C4-2B (cell line): ENCODE data around the gene KIF4B.
"Not testable (repeated sequence)": the region's sequence is repeated elsewhere in the genome, so short reads cannot be mapped to it uniquely, and the experiment has no call there.

Experiments used
- CTCF ChIP-seq: fragments of 450-650 bp; conservative IDR thresholded peaks from 2 replicates; pipeline ENCODE4 v1.5.1; 2017; ENCODE audit warnings: mild to moderate bottlenecking
- ZFX ChIP-seq: fragments of 450-650 bp; IDR thresholded peaks from 2 replicates; pipeline ENCODE4 v1.6.1; 2017

DNA sequence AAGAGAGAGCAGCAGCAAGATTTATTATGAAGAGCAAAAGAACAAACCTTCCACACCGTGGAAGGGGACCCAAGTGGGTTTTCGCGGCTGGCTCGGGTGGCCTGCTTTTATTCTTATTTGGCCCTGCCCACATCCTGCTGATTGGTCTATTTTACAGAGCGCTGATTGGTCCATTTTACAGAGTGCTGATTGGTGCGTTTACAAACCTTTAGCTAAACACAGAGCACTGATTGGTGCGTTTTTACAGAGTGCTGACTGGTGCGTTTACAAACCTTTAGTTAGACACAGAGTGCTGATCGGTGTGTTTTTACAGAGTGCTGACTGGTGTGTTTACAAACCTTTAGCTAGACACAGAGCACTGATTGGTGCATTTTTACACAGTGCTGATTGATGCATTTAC is 37.5 kb upstream of the KIF4B start:
- not testable (repeated sequence) for TF ChIP-seq CTCF, ZFX
